ENCODE measurements around the gene ZC3H14.
A peak's percentile ranks its signal among the peaks of the same experiment; 100 is the strongest.

Gene ZC3H14

DNA sequence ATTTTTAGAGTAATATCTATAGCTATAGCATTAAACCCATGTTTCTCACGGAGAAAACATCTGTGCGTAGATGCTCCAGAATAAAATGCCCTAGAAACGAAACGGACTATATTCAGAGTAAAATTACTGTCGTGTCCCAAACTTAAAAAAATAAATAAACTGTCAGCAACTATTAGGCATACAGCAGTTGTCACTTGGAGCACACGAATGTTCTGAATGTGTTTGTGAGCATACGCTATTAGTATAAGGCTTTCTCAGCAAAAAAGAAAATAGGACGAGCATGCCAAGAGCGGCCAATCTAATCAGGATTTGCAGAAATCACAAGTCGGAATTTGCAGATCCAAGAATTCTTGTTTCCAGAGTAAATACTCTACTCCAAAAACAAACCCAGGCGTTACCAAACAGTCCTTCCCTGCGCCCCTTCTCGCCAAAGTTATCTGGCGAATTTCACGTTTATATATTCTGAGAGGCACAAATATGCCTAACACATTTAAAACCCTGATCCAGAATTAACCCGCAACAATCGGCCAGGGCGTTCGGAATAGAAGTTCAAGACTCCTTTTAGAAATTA is 8.9 kb upstream of the ZC3H14 start:
- Histone ChIP-seq H4K20me1 (ENCODE audit: insufficient read depth, low read length) (no peaks in the 10 kb centered on the region), H3K27me3 (replicated peaks; ENCODE audit: insufficient read depth, low read length) (no peaks in the 10 kb centered on the region), H3K9me2 (replicated peaks; ENCODE audit: insufficient read depth, low read length) (no peaks in the 10 kb centered on the region), H3K27ac (ENCODE audit: low read length) (no peak overlapping the region), H3K9me3 (replicated peaks; ENCODE audit: insufficient read depth, low read length) (no peaks in the 10 kb centered on the region), H3K36me3 (replicated peaks; ENCODE audit: insufficient read depth, low read length) (no peaks in the 10 kb centered on the region), H2AFZ (ENCODE audit: low read length) (no peak overlapping the region), H3K4me3 (ENCODE audit: low read length) (peak overlapping the region; percentile 34; the same call in 1 of the 2 replicates), H3F3A (ENCODE audit: insufficient read depth, low read length) (no peaks in the 10 kb centered on the region), H3K79me2 (ENCODE audit: low read length) (no peaks in the 10 kb centered on the region), H3K4me1 (ENCODE audit: low read length) (no peaks in the 10 kb centered on the region), H3K4me2 (ENCODE audit: low read depth, low read length) (peak overlapping the region; percentile 47), H3K9ac (ENCODE audit: low read length) (no peak overlapping the region)
- TF ChIP-seq, protein P1, sequence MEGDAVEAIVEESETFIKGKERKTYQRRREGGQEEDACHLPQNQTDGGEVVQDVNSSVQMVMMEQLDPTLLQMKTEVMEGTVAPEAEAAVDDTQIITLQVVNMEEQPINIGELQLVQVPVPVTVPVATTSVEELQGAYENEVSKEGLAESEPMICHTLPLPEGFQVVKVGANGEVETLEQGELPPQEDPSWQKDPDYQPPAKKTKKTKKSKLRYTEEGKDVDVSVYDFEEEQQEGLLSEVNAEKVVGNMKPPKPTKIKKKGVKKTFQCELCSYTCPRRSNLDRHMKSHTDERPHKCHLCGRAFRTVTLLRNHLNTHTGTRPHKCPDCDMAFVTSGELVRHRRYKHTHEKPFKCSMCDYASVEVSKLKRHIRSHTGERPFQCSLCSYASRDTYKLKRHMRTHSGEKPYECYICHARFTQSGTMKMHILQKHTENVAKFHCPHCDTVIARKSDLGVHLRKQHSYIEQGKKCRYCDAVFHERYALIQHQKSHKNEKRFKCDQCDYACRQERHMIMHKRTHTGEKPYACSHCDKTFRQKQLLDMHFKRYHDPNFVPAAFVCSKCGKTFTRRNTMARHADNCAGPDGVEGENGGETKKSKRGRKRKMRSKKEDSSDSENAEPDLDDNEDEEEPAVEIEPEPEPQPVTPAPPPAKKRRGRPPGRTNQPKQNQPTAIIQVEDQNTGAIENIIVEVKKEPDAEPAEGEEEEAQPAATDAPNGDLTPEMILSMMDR (IDR thresholded peaks at IDR 0.05; ENCODE audit: low read length) = no peak
- TF ChIP-seq EZH2phosphoT487 (IDR thresholded peaks at IDR 0.05; ENCODE audit: low read length) (no peak), EZH2 (optimal IDR thresholded peaks at IDR 0.05; ENCODE audit: low read depth, low read length) (no peak)
- DNase-seq = no peak

DNA sequence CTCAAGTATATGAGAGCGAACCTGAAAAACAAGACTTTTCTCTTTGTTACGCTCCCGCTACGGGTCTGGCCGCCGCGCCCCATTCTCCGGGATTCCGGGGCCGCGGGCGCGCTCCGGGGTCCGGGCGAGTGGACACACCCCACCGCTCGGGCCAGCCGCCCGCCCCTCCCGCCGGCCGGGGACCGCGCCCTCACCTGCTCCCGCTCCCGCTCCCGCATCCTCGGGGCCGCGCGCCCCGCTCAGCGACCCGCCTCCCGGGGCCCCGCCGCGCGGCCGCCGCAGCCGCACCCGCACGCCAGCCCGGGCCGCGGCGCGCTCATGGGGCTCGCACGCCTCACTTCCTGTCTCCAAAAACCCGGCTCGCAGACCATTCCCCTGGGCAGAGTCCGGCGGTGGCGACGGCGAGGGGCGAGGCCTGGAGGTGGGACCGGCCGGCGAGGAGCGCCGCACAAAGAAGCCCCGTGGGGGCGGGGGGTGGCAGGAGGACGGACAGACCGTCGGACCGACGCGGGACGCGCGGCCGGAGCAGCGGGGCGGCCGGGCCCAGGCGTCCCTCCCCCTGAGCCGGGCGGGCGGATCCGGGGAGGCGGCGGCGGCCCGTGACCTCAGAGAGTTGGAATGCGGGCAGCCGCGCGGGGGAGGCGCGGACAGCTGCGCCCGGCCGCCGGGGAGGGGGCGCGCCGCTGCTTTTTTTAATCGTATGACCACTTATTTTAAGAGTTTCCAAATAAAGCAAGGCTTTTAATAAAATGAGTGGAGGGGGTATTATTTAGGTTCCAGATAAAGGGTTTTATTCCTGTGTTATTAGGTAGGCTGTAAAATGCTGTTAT is 8.2 kb upstream of the ZC3H14 start, which contains the start of gene PTPN21:
PTPN21 (minus strand) TSS at position 551 of the 830 bp plus-strand sequence. CDS start 4,590 bp downstream, outside the sequence.
- peak; percentile 17 for DNase-seq
- no peaks in the 10 kb centered on the region for H3K4me1 ChIP-seq (ENCODE audit: low read length)
- peak within 1 kb of the TSS; percentile 47 for H3K4me2 ChIP-seq (ENCODE audit: low read depth, low read length)
- H2AFZ ChIP-seq (ENCODE audit: low read length) = no peak within 1 kb of the TSS
- H3K27ac ChIP-seq (ENCODE audit: low read length) = no peak within 1 kb of the TSS
- TF ChIP-seq, protein P1 (IDR thresholded peaks at IDR 0.05; ENCODE audit: low read length) = no peak
- TF ChIP-seq EZH2phosphoT487 (IDR thresholded peaks at IDR 0.05; ENCODE audit: low read length) (no peak), EZH2 (optimal IDR thresholded peaks at IDR 0.05; ENCODE audit: low read depth, low read length) (no peak)
- no peaks in the 10 kb centered on the region for H3F3A ChIP-seq (ENCODE audit: insufficient read depth, low read length)
- no peaks in the 10 kb centered on the region for H3K9me3 ChIP-seq (replicated peaks; ENCODE audit: insufficient read depth, low read length)
- no peak within 1 kb of the TSS for H3K9ac ChIP-seq (ENCODE audit: low read length)
- H3K4me3 ChIP-seq (ENCODE audit: low read length) = peak within 1 kb of the TSS; percentile 51; the same call in 1 of the 2 replicates
- H3K79me2 ChIP-seq (ENCODE audit: low read length) = no peaks in the 10 kb centered on the region
- no peaks in the 10 kb centered on the region for H4K20me1 ChIP-seq (ENCODE audit: insufficient read depth, low read length)
- no peaks in the 10 kb centered on the region for H3K27me3 ChIP-seq (replicated peaks; ENCODE audit: insufficient read depth, low read length)
- no peaks in the 10 kb centered on the region for H3K9me2 ChIP-seq (replicated peaks; ENCODE audit: insufficient read depth, low read length)
- no peaks in the 10 kb centered on the region for H3K36me3 ChIP-seq (replicated peaks; ENCODE audit: insufficient read depth, low read length)

GRCh38 chr14:88556581-88556980 is 6.3 kb upstream of the ZC3H14 start:
- Histone ChIP-seq H3K9me3 (replicated peaks; ENCODE audit: insufficient read depth, low read length) (no peaks in the 10 kb centered on the region), H3K9me2 (replicated peaks; ENCODE audit: insufficient read depth, low read length) (no peaks in the 10 kb centered on the region), H3K79me2 (ENCODE audit: low read length) (no peaks in the 10 kb centered on the region), H3K27me3 (replicated peaks; ENCODE audit: insufficient read depth, low read length) (no peaks in the 10 kb centered on the region), H3K4me1 (ENCODE audit: low read length) (no peaks in the 10 kb centered on the region), H3K4me3 (ENCODE audit: low read length) (no peak overlapping the region), H3F3A (ENCODE audit: insufficient read depth, low read length) (no peaks in the 10 kb centered on the region), H3K4me2 (ENCODE audit: low read depth, low read length) (no peak overlapping the region), H2AFZ (ENCODE audit: low read length) (no peak overlapping the region), H3K27ac (ENCODE audit: low read length) (no peak overlapping the region), H4K20me1 (ENCODE audit: insufficient read depth, low read length) (no peaks in the 10 kb centered on the region), H3K36me3 (replicated peaks; ENCODE audit: insufficient read depth, low read length) (no peaks in the 10 kb centered on the region), H3K9ac (ENCODE audit: low read length) (no peak overlapping the region)
- TF ChIP-seq, protein P1 (IDR thresholded peaks at IDR 0.05; ENCODE audit: low read length) = no peak
- DNase-seq = no peak
